GM23338 (cell line): ENCODE measurements around the gene GTPBP8. TPM values are rescaled to one million over a fixed set of nuclear protein-coding genes. Genes with fewer than 3 reads are reported as not detected.
A peak's percentile ranks its signal among the peaks of the same experiment; 100 is the strongest.

Source experiments
- ATAC-seq: fragments of 200-7000 bp; cut with Tn5 transposase; 3 replicates; pipeline ENCODE4 v1.9.1; 2020
- DNase-seq: peaks from one replicate; pipeline ENCODE4 v3.0.0-alpha.2; 2015; ENCODE audit warnings: low spot score
- H2AFZ ChIP-seq: fragments of 200-600 bp; sonication (generic); 2 replicates; pipeline ENCODE4 v1.8.0; 2016; ENCODE audit warnings: antibody characterized with exemption, mild to moderate bottlenecking, moderate library complexity
- H3F3A ChIP-seq: fragments of 200-600 bp; sonication (generic); replicated peaks from 2 replicates; pipeline ENCODE4 v1.8.0; 2017; ENCODE audit warnings: antibody characterized with exemption, mixed run types, low read depth
- H3K27ac ChIP-seq: fragments of 200-600 bp; sonication (generic); 2 replicates; pipeline ENCODE4 v1.6.1; 2016; ENCODE audit warnings: low read depth
- H3K27me3 ChIP-seq: fragments of 200-600 bp; sonication (generic); 2 replicates; pipeline ENCODE4 v1.8.0; 2016; ENCODE audit warnings: mild to moderate bottlenecking, mixed run types, moderate library complexity; ENCODE audit not compliant: insufficient read depth
- H3K36me3 ChIP-seq: fragments of 200-600 bp; sonication (generic); 2 replicates; pipeline ENCODE4 v1.8.0; 2016; ENCODE audit warnings: mild to moderate bottlenecking; ENCODE audit not compliant: insufficient read depth
- H3K4me1 ChIP-seq: fragments of 200-600 bp; sonication (generic); 2 replicates; pipeline ENCODE4 v1.8.0; 2016; ENCODE audit warnings: mild to moderate bottlenecking, moderate library complexity; ENCODE audit not compliant: insufficient read depth
- H3K4me2 ChIP-seq: fragments of 200-600 bp; sonication (generic); 2 replicates; pipeline ENCODE4 v1.7.1; 2017; ENCODE audit warnings: mixed run types
- H3K4me3 ChIP-seq: fragments of 200-600 bp; sonication (generic); 2 replicates; pipeline ENCODE4 v1.6.1; 2016; ENCODE audit warnings: mixed run types
- H3K79me2 ChIP-seq: fragments of 200-600 bp; sonication (generic); replicated peaks from 2 replicates; pipeline ENCODE4 v1.8.0; 2017; ENCODE audit warnings: mild to moderate bottlenecking; ENCODE audit not compliant: insufficient read depth
- H3K9me2 ChIP-seq: fragments of 200-600 bp; sonication (generic); 2 replicates; pipeline ENCODE4 v1.8.0; 2017; ENCODE audit not compliant: insufficient read depth
- H4K20me1 ChIP-seq: fragments of 200-600 bp; sonication (generic); replicated peaks from 2 replicates; pipeline ENCODE4 v1.8.0; 2017; ENCODE audit warnings: mild to moderate bottlenecking; ENCODE audit not compliant: insufficient read depth
- H3K27ac Mint-ChIP-seq: 2 replicates; pipeline ENCODE4 v1.8.0; 2020; ENCODE audit warnings: inconsistent platforms, mild to moderate bottlenecking, moderate library complexity, mixed read lengths
- H3K27me3 Mint-ChIP-seq: 3 replicates; pipeline ENCODE4 v1.8.0; 2022; ENCODE audit warnings: low read depth, mild to moderate bottlenecking, moderate library complexity, mixed read lengths, inconsistent platforms; ENCODE audit not compliant: insufficient read depth, poor library complexity
- H3K36me3 Mint-ChIP-seq: 3 replicates; pipeline ENCODE4 v1.8.0; 2021; ENCODE audit warnings: low read depth, mild to moderate bottlenecking, inconsistent platforms, moderate library complexity, mixed read lengths
- H3K4me1 Mint-ChIP-seq: 3 replicates; pipeline ENCODE4 v1.8.0; 2020; ENCODE audit warnings: mild to moderate bottlenecking, inconsistent platforms, mixed read lengths
- H3K4me3 Mint-ChIP-seq: 3 replicates; pipeline ENCODE4 v1.8.0; 2021; ENCODE audit warnings: moderate library complexity, mild to moderate bottlenecking, inconsistent platforms, mixed read lengths
- H3K9me3 Mint-ChIP-seq: 3 replicates; pipeline ENCODE4 v1.8.0; 2020; ENCODE audit warnings: moderate library complexity, mild to moderate bottlenecking, inconsistent platforms, mixed read lengths
- CREB1 ChIP-seq: fragments of 250-450 bp; sonication (Bioruptor Pico); IDR thresholded peaks from 2 replicates; pipeline ENCODE4 v1.5.0; 2020; ENCODE audit warnings: low read depth, mild to moderate bottlenecking, moderate library complexity
- CTCF ChIP-seq, 2 experiments: fragments of 200-600 bp in 1 of 2; sonication (generic) in 1 of 2; conservative IDR thresholded peaks; 2 replicates each; pipeline versions ENCODE4 v1.5.1 to v1.6.1; 2016 to 2017; ENCODE audit warnings: antibody characterized with exemption in 2 of 2, low read depth in 2 of 2, mild to moderate bottlenecking in 2 of 2, moderate library complexity in 1 of 2
- ETS1 ChIP-seq: IDR thresholded peaks from 2 replicates; pipeline ENCODE4 v1.6.1; 2016; ENCODE audit warnings: antibody characterized with exemption
- EZH2 ChIP-seq: fragments of 200-600 bp; sonication (generic); IDR thresholded peaks from one replicate; pipeline ENCODE4 v1.8.0; 2017; ENCODE audit warnings: antibody characterized with exemption, mild to moderate bottlenecking, low read depth; ENCODE audit not compliant: unreplicated experiment
- EZH2phosphoT487 ChIP-seq: fragments of 200-600 bp; sonication (generic); IDR thresholded peaks from one replicate; pipeline ENCODE4 v1.8.1; 2018; ENCODE audit warnings: antibody characterized with exemption; ENCODE audit not compliant: unreplicated experiment
- JUNB ChIP-seq: IDR thresholded peaks from one replicate; pipeline ENCODE4 v1.6.1; 2016; ENCODE audit warnings: antibody characterized with exemption; ENCODE audit not compliant: unreplicated experiment
- NANOG ChIP-seq: IDR thresholded peaks from 2 replicates; pipeline ENCODE4 v1.6.1; 2016; ENCODE audit warnings: antibody characterized with exemption, borderline replicate concordance
- POLR2AphosphoS5 ChIP-seq: IDR thresholded peaks from 2 replicates; pipeline ENCODE4 v1.6.1; 2016; ENCODE audit warnings: antibody characterized with exemption, low read depth
- STAT1 ChIP-seq: IDR thresholded peaks from one replicate; pipeline ENCODE4 v1.6.1; 2016; ENCODE audit warnings: antibody characterized with exemption; ENCODE audit not compliant: unreplicated experiment
- ZNF114 ChIP-seq: fragments of 250-450 bp; sonication (Bioruptor Pico); IDR thresholded peaks from 2 replicates; pipeline ENCODE4 v1.5.0; 2020; ENCODE audit warnings: mild to moderate bottlenecking, moderate library complexity
- ZNF331 ChIP-seq: fragments of 250-450 bp; sonication (Bioruptor Pico); IDR thresholded peaks from 2 replicates; pipeline ENCODE4 v1.5.0; 2020; ENCODE audit warnings: low read depth, mild to moderate bottlenecking, moderate library complexity
- ZNF462 ChIP-seq: fragments of 250-450 bp; sonication (Bioruptor Pico); IDR thresholded peaks from 2 replicates; pipeline ENCODE4 v1.5.0; 2020; ENCODE audit warnings: mild to moderate bottlenecking, moderate library complexity
- polyA plus RNA-seq: library from polyadenylated mRNA; unstranded; fragments of >200 nt; fragmentation: Nextera tagmentation; extraction: Ambion mirVana; gene quantifications from 2 replicates; pipeline ENCODE4 v1.2.1, GENCODE V29; 2016
- total RNA-seq: library from RNA; depleted of rRNA; stranded (reverse); fragments of >200 nt; shearing (Covaris generic); gene quantifications from 2 replicates; pipeline ENCODE4 v1.2.3, GENCODE V29; 2014
- TF ChIP-seq, protein P1 (sequence below): IDR thresholded peaks from one replicate; pipeline ENCODE4 v1.6.1; 2018; ENCODE audit warnings: antibody characterized with exemption; ENCODE audit not compliant: unreplicated experiment

Gene GTPBP8
- total and polyA plus RNA-seq, 2 experiments from 2014 or later, result 39.9 to 47.1 TPM

DNA sequence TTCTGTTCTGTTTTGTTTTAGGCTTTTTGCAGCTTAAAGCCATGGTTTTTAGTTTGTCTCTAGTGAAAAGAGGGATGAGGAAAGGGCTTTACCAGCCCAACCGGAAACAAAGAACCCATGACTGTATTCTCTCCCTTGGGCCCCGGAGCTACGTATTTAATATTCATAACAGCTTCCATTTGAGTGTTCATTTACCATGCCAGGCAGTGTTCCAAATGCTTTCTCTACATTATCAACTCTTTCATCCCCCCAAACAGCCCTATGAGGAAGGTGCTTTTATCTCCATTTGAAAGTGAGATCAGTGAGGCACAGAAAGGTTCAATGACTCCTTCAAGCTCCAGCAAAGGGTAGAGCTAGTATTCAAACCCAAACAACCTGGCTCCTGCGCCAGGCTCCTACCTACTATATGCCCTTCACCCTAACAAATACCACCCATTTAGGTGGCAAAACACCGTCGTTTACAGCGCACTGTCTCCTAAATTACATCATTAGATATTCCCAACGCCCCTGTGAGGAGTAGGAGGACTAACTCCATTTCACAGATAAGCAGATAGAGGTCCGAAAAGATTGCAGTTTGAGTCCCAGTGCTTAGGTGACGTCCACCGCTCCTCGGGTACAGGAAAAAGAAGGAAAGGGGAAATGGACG is 27.9 kb downstream of the GTPBP8 start:
- ATAC-seq, result no peak
- H3K4me1 Mint-ChIP-seq, result peaks cover 19% of the 10 kb centered on the region
- Histone ChIP-seq H3K4me3 (peak overlapping the region; percentile 98), H3K9me2 (no peaks in the 10 kb centered on the region; the same call in 1 of the 2 replicates), H3F3A (no peaks in the 10 kb centered on the region), H2AFZ (peak overlapping the region; percentile 95), H3K27ac (peak overlapping the region; percentile 93), H3K27me3 (no peaks in the 10 kb centered on the region), H4K20me1 (peaks cover 24% of the 10 kb centered on the region), H3K36me3 (peaks cover 26% of the 10 kb centered on the region), H3K79me2 (peaks cover 54% of the 10 kb centered on the region), H3K4me1 (peaks cover 10% of the 10 kb centered on the region; the same call in 1 of the 2 replicates), H3K4me2 (peak overlapping the region; percentile 97)
- peak overlapping the region; percentile 97 for H3K4me3 Mint-ChIP-seq
- peak overlapping the region; percentile 94 for H3K27ac Mint-ChIP-seq
- no peak for DNase-seq
- no peaks in the 10 kb centered on the region for H3K9me3 Mint-ChIP-seq
- H3K36me3 Mint-ChIP-seq, result peaks cover 29% of the 10 kb centered on the region
- H3K27me3 Mint-ChIP-seq, result peaks cover 2% of the 10 kb centered on the region
- no peak for TF ChIP-seq ZNF114
- TF ChIP-seq ZNF462 (CRISPR knock-in tag), result no peak
- no peak for TF ChIP-seq JUNB
- no peak for TF ChIP-seq CREB1
- no peak for TF ChIP-seq EZH2phosphoT487
- TF ChIP-seq NANOG, result no peak
- TF ChIP-seq, protein P1, sequence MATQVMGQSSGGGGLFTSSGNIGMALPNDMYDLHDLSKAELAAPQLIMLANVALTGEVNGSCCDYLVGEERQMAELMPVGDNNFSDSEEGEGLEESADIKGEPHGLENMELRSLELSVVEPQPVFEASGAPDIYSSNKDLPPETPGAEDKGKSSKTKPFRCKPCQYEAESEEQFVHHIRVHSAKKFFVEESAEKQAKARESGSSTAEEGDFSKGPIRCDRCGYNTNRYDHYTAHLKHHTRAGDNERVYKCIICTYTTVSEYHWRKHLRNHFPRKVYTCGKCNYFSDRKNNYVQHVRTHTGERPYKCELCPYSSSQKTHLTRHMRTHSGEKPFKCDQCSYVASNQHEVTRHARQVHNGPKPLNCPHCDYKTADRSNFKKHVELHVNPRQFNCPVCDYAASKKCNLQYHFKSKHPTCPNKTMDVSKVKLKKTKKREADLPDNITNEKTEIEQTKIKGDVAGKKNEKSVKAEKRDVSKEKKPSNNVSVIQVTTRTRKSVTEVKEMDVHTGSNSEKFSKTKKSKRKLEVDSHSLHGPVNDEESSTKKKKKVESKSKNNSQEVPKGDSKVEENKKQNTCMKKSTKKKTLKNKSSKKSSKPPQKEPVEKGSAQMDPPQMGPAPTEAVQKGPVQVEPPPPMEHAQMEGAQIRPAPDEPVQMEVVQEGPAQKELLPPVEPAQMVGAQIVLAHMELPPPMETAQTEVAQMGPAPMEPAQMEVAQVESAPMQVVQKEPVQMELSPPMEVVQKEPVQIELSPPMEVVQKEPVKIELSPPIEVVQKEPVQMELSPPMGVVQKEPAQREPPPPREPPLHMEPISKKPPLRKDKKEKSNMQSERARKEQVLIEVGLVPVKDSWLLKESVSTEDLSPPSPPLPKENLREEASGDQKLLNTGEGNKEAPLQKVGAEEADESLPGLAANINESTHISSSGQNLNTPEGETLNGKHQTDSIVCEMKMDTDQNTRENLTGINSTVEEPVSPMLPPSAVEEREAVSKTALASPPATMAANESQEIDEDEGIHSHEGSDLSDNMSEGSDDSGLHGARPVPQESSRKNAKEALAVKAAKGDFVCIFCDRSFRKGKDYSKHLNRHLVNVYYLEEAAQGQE, result no peak
- TF ChIP-seq STAT1, result no peak
- TF ChIP-seq ETS1, result no peak
- no peak for TF ChIP-seq CTCF (conservative IDR thresholded peaks at IDR 0.05; ENCODE audit: low read depth in 2 of 2)
- no peak for TF ChIP-seq POLR2AphosphoS5
- TF ChIP-seq EZH2, result no peak
- no peak for TF ChIP-seq ZNF331
